K562 (cell line): Measurements from ENCODE around the gene CDH1. TPM values are rescaled to one million over a fixed set of nuclear protein-coding genes. Genes with fewer than 3 reads are reported as not detected.

Experiments used
- BRF1 ChIP-seq: IDR thresholded peaks from 3 replicates; pipeline ENCODE4 v1.6.1; 2011; ENCODE audit warnings: borderline replicate concordance, mild to moderate bottlenecking; ENCODE audit not compliant: insufficient read length; ENCODE audit errors: extremely low read depth
- DPF2 ChIP-seq: fragments of 450-650 bp; IDR thresholded peaks from 2 replicates; pipeline ENCODE4 v1.6.1; 2016
- ETS1 ChIP-seq: conservative IDR thresholded peaks from 2 replicates; pipeline ENCODE4 v1.6.1; 2011; ENCODE audit warnings: low read depth, mild to moderate bottlenecking, low read length; ENCODE audit not compliant: control insufficient read depth
- FOXK2 ChIP-seq, 2 experiments: fragments of 450-650 bp; IDR thresholded peaks in 1 of 2; conservative IDR thresholded peaks in 1 of 2; 2 replicates each; pipeline ENCODE4 v1.6.1; 2016; ENCODE audit warnings: low read depth in 2 of 2, mild to moderate bottlenecking in 1 of 2
- MAFF ChIP-seq: IDR thresholded peaks from 2 replicates; pipeline ENCODE4 v1.6.1; 2012; ENCODE audit warnings: low read length, improper control_type of control experiment
- PATZ1 ChIP-seq: fragments of 250-450 bp; sonication (Bioruptor Pico); IDR thresholded peaks from 2 replicates; pipeline ENCODE4 v1.5.0; 2020; ENCODE audit warnings: mild to moderate bottlenecking, borderline replicate concordance
- PHF21A ChIP-seq: fragments of 450-650 bp; IDR thresholded peaks from 2 replicates; pipeline ENCODE4 v1.6.1; 2017; ENCODE audit warnings: low read depth, borderline replicate concordance
- ZNF217 ChIP-seq: sonication (generic); formaldehyde crosslinking; IDR thresholded peaks from 2 replicates; pipeline ENCODE4 v1.8.0; 2022; ENCODE audit warnings: mild to moderate bottlenecking, missing genetic modification reagents
- ZNF639 ChIP-seq, 2 experiments: fragments of 200-800 bp in 1 of 2; sonication (Bioruptor generic) in 1 of 2; sonication (generic) in 1 of 2; formaldehyde crosslinking in 1 of 2; IDR thresholded peaks in 1 of 2; conservative IDR thresholded peaks in 1 of 2; 2 replicates each; pipeline versions ENCODE4 v1.5.0 to v1.6.1; 2016 to 2020; ENCODE audit warnings: missing compliant biosample characterization in 1 of 2, missing genetic modification characterization in 1 of 2, missing genetic modification reagents in 1 of 2
- ZNF75A ChIP-seq: fragments of 450-650 bp; formaldehyde crosslinking; IDR thresholded peaks from 2 replicates; pipeline ENCODE4 v1.4.0; 2020; ENCODE audit warnings: mild to moderate bottlenecking
- polyA plus RNA-seq, 8 experiments: library from polyadenylated mRNA; depleted of rRNA in 4 of 8; stranded (reverse) in 5 of 8; unstranded in 3 of 8; fragments of >200 nt; fragmentation: Nextera tagmentation in 2 of 8; fragmentation: Illumina TruSeq in 1 of 8; extraction: Ambion mirVana in 2 of 8; extraction: Trizol in 1 of 8; gene quantifications; 2 replicates each; pipeline versions ENCODE4 v1.2.1 to v1.2.3, GENCODE V29; 2011 to 2014; ENCODE audit warnings: inconsistent platforms in 1 of 8, missing spikeins in 1 of 8
- total RNA-seq, 7 experiments: library from RNA; depleted of rRNA in 6 of 7; stranded (reverse); fragments of >200 nt in 6 of 7; fragmentation: Illumina TruSeq in 2 of 7; extraction: Trizol in 2 of 7; gene quantifications; 2 replicates each; pipeline versions ENCODE4 v1.2.1 to v1.2.3, GENCODE V29; 2011 to 2021; ENCODE audit warnings: low replicate concordance in 1 of 7
- TF ChIP-seq, protein P1 (sequence below): fragments of 450-650 bp; IDR thresholded peaks from 2 replicates; pipeline ENCODE4 v1.6.1; 2016; ENCODE audit warnings: mild to moderate bottlenecking, moderate library complexity

Gene CDH1
- total and polyA plus RNA-seq, 9 of the 15 experiments (the other 6 are each of a cell fraction or from before 2014, with no cell fraction given): 0.01 to 0.69 TPM; not detected in 7

DNA sequence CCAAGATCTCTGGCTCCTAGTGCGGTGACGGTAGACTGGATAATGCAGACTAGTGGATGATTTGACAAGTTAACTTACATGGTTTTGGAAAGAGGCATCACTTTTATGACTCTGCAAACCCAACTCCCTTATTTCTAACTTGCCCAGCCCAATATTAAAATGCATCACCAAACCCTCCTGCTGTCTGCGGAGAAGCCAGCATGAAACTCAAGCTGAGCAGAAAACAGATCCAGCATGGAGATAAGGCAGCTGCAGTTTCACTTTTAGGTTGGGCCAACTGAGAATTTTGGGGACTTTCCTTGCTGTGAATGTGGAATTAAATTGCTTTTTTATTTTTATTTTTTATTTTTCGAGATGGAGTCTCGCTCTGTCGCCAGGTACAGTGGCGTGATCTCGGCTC lies 27.8 kb downstream of the CDH1 start (continued):
- TF ChIP-seq ETS1 (no peak), PHF21A (no peak), ZNF75A (no peak), ZNF639 (CRISPR knock-in tag; conservative IDR thresholded peaks at IDR 0.05 in 1 of 2, IDR thresholded peaks at IDR 0.05 in 1 of 2) (peak in 1 of 2 experiments; percentile 60; a peak in 2 of 4 replicates), DPF2 (peak; percentile 39; the same call in 1 of the 2 replicates), ZNF217 (CRISPR knock-in tag) (no peak), BRF1 (no peak), PATZ1 (no peak), MAFF (no peak), FOXK2 (conservative IDR thresholded peaks at IDR 0.05 in 1 of 2, IDR thresholded peaks at IDR 0.05 in 1 of 2; ENCODE audit: low read depth in 2 of 2) (0 out of 4 replicates have a peak, but pooled peaks of 1 of the 2 experiments have one; percentile 24)
- TF ChIP-seq, protein P1, sequence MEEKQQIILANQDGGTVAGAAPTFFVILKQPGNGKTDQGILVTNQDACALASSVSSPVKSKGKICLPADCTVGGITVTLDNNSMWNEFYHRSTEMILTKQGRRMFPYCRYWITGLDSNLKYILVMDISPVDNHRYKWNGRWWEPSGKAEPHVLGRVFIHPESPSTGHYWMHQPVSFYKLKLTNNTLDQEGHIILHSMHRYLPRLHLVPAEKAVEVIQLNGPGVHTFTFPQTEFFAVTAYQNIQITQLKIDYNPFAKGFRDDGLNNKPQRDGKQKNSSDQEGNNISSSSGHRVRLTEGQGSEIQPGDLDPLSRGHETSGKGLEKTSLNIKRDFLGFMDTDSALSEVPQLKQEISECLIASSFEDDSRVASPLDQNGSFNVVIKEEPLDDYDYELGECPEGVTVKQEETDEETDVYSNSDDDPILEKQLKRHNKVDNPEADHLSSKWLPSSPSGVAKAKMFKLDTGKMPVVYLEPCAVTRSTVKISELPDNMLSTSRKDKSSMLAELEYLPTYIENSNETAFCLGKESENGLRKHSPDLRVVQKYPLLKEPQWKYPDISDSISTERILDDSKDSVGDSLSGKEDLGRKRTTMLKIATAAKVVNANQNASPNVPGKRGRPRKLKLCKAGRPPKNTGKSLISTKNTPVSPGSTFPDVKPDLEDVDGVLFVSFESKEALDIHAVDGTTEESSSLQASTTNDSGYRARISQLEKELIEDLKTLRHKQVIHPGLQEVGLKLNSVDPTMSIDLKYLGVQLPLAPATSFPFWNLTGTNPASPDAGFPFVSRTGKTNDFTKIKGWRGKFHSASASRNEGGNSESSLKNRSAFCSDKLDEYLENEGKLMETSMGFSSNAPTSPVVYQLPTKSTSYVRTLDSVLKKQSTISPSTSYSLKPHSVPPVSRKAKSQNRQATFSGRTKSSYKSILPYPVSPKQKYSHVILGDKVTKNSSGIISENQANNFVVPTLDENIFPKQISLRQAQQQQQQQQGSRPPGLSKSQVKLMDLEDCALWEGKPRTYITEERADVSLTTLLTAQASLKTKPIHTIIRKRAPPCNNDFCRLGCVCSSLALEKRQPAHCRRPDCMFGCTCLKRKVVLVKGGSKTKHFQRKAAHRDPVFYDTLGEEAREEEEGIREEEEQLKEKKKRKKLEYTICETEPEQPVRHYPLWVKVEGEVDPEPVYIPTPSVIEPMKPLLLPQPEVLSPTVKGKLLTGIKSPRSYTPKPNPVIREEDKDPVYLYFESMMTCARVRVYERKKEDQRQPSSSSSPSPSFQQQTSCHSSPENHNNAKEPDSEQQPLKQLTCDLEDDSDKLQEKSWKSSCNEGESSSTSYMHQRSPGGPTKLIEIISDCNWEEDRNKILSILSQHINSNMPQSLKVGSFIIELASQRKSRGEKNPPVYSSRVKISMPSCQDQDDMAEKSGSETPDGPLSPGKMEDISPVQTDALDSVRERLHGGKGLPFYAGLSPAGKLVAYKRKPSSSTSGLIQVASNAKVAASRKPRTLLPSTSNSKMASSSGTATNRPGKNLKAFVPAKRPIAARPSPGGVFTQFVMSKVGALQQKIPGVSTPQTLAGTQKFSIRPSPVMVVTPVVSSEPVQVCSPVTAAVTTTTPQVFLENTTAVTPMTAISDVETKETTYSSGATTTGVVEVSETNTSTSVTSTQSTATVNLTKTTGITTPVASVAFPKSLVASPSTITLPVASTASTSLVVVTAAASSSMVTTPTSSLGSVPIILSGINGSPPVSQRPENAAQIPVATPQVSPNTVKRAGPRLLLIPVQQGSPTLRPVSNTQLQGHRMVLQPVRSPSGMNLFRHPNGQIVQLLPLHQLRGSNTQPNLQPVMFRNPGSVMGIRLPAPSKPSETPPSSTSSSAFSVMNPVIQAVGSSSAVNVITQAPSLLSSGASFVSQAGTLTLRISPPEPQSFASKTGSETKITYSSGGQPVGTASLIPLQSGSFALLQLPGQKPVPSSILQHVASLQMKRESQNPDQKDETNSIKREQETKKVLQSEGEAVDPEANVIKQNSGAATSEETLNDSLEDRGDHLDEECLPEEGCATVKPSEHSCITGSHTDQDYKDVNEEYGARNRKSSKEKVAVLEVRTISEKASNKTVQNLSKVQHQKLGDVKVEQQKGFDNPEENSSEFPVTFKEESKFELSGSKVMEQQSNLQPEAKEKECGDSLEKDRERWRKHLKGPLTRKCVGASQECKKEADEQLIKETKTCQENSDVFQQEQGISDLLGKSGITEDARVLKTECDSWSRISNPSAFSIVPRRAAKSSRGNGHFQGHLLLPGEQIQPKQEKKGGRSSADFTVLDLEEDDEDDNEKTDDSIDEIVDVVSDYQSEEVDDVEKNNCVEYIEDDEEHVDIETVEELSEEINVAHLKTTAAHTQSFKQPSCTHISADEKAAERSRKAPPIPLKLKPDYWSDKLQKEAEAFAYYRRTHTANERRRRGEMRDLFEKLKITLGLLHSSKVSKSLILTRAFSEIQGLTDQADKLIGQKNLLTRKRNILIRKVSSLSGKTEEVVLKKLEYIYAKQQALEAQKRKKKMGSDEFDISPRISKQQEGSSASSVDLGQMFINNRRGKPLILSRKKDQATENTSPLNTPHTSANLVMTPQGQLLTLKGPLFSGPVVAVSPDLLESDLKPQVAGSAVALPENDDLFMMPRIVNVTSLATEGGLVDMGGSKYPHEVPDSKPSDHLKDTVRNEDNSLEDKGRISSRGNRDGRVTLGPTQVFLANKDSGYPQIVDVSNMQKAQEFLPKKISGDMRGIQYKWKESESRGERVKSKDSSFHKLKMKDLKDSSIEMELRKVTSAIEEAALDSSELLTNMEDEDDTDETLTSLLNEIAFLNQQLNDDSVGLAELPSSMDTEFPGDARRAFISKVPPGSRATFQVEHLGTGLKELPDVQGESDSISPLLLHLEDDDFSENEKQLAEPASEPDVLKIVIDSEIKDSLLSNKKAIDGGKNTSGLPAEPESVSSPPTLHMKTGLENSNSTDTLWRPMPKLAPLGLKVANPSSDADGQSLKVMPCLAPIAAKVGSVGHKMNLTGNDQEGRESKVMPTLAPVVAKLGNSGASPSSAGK: peak; percentile 84
